Neural cell (in vitro differentiated cells): Measurements from ENCODE around the gene PPAN. TPM values are rescaled to one million over a fixed set of nuclear protein-coding genes. Genes with fewer than 3 reads are reported as not detected.

Source experiments
- H2AFZ ChIP-seq: fragments of 200-600, 300-800 bp; sonication (generic), shearing (Covaris generic); 2 replicates; pipeline ENCODE4 v1.6.0; 2014; ENCODE audit warnings: low read depth, mild to moderate bottlenecking, antibody characterized with exemption, low read length, moderate library complexity
- H3F3A ChIP-seq: fragments of 200-600 bp; shearing (Covaris generic); 2 replicates; pipeline ENCODE4 v1.6.1; 2016; ENCODE audit warnings: mild to moderate bottlenecking, moderate library complexity, mixed read lengths, antibody characterized with exemption, low read length; ENCODE audit not compliant: insufficient read depth, poor library complexity, severe bottlenecking
- H3K27ac ChIP-seq: fragments of 200-600, 300-800 bp; sonication (generic), shearing (Covaris generic); 2 replicates; pipeline ENCODE4 v1.5.1; 2014; ENCODE audit warnings: mild to moderate bottlenecking, low read length, moderate library complexity
- H3K27me3 ChIP-seq: fragments of 300-800, 200-600 bp; sonication (generic), shearing (Covaris generic); 2 replicates; pipeline ENCODE4 v1.6.0; 2014; ENCODE audit warnings: mild to moderate bottlenecking, low read depth, low read length, moderate library complexity; ENCODE audit not compliant: insufficient read depth
- H3K36me3 ChIP-seq: fragments of 300-800, 200-600 bp; sonication (generic), shearing (Covaris generic); 2 replicates; pipeline ENCODE4 v1.5.1; 2014; ENCODE audit warnings: mild to moderate bottlenecking, antibody characterized with exemption, low read length, moderate library complexity; ENCODE audit not compliant: insufficient read depth
- H3K4me2 ChIP-seq: fragments of 300-800, 200-600 bp; sonication (generic), shearing (Covaris generic); 2 replicates; pipeline ENCODE4 v1.6.0; 2014; ENCODE audit warnings: mild to moderate bottlenecking, low read length
- H3K4me3 ChIP-seq: fragments of 300-800, 200-600 bp; sonication (generic), shearing (Covaris generic); 2 replicates; pipeline ENCODE4 v1.5.1; 2014; ENCODE audit warnings: mild to moderate bottlenecking, low read length, moderate library complexity
- H3K79me2 ChIP-seq: fragments of 200-600 bp; shearing (Covaris generic); replicated peaks from 2 replicates; pipeline ENCODE4 v1.6.0; 2014; ENCODE audit warnings: mild to moderate bottlenecking, low read length, moderate library complexity; ENCODE audit not compliant: insufficient read depth
- H3K9ac ChIP-seq: fragments of 300-800, 200-600 bp; sonication (generic), shearing (Covaris generic); 2 replicates; pipeline ENCODE4 v1.6.1; 2016; ENCODE audit warnings: mild to moderate bottlenecking, low read length, mixed read lengths
- H3K9me2 ChIP-seq: fragments of 200-600 bp; shearing (Covaris generic); 2 replicates; pipeline ENCODE4 v1.6.1; 2016; ENCODE audit warnings: mild to moderate bottlenecking, low read length, mixed read lengths; ENCODE audit not compliant: insufficient read depth
- H3K9me3 ChIP-seq: fragments of 200-600, 300-800 bp; sonication (generic), shearing (Covaris generic); 2 replicates; pipeline ENCODE4 v1.6.1; 2016; ENCODE audit warnings: mild to moderate bottlenecking, mixed run types, low read length, moderate library complexity, mixed read lengths
- H4K20me1 ChIP-seq: fragments of 200-600 bp; shearing (Covaris generic); 2 replicates; pipeline ENCODE4 v1.6.1; 2016; ENCODE audit warnings: mild to moderate bottlenecking, mixed run types; ENCODE audit not compliant: insufficient read depth
- CTCF ChIP-seq: fragments of 450-650 bp; IDR thresholded peaks from 2 replicates; pipeline ENCODE4 v1.5.1; 2014; ENCODE audit warnings: antibody characterized with exemption, mild to moderate bottlenecking, moderate library complexity; ENCODE audit not compliant: poor library complexity, severe bottlenecking
- EP300 ChIP-seq: fragments of 450-650 bp; conservative IDR thresholded peaks from 2 replicates; pipeline ENCODE4 v1.6.1; 2014; ENCODE audit warnings: antibody characterized with exemption, mild to moderate bottlenecking, moderate library complexity; ENCODE audit not compliant: poor library complexity, severe bottlenecking
- EZH2 ChIP-seq: fragments of 200-600, 300-800 bp; shearing (Covaris generic), sonication (generic); IDR thresholded peaks from 2 replicates; pipeline ENCODE4 v1.6.1; 2014; ENCODE audit warnings: antibody characterized with exemption, low read length, borderline replicate concordance, mild to moderate bottlenecking; ENCODE audit not compliant: insufficient read depth, poor library complexity, severe bottlenecking
- MXI1 ChIP-seq: fragments of 450-650 bp; conservative IDR thresholded peaks from 2 replicates; pipeline ENCODE4 v1.6.1; 2014; ENCODE audit warnings: antibody characterized with exemption, mild to moderate bottlenecking; ENCODE audit not compliant: poor library complexity, severe bottlenecking
- POLR2AphosphoS5 ChIP-seq: IDR thresholded peaks from 2 replicates; pipeline ENCODE4 v1.6.1; 2012
- RAD21 ChIP-seq: fragments of 450-650 bp; conservative IDR thresholded peaks from 2 replicates; pipeline ENCODE4 v1.6.1; 2014; ENCODE audit warnings: antibody characterized with exemption, mild to moderate bottlenecking, moderate library complexity
- REST ChIP-seq: IDR thresholded peaks from 2 replicates; pipeline ENCODE4 v1.6.1; 2012; ENCODE audit warnings: borderline replicate concordance
- SMC3 ChIP-seq: fragments of 450-650 bp; conservative IDR thresholded peaks from 2 replicates; pipeline ENCODE4 v1.6.1; 2014; ENCODE audit warnings: antibody characterized with exemption, mild to moderate bottlenecking, moderate library complexity; ENCODE audit not compliant: poor library complexity
- TAF1 ChIP-seq: IDR thresholded peaks from 2 replicates; pipeline ENCODE4 v1.6.1; 2012; ENCODE audit warnings: low read depth
- polyA plus RNA-seq: library from polyadenylated mRNA; depleted of rRNA; stranded (reverse); fragments of >200 nt; gene quantifications from 2 replicates; pipeline ENCODE4 v1.2.3, GENCODE V29; 2014

Gene PPAN
- polyA plus RNA-seq, 1 donor from 2014 or later = 13.9 TPM

GRCh38 chr19:10155839-10156238 lies 49.7 kb downstream of the PPAN start:
- no peak overlapping the region for H2AFZ ChIP-seq
- no peak for TF ChIP-seq SMC3
- no peak for TF ChIP-seq TAF1
- TF ChIP-seq REST = no peak
- no peak for TF ChIP-seq CTCF
- no peak for TF ChIP-seq POLR2AphosphoS5
- TF ChIP-seq EZH2 = no peak
- TF ChIP-seq EP300 = no peak
- TF ChIP-seq MXI1 = no peak
- TF ChIP-seq RAD21 = no peak
- H3K79me2 ChIP-seq = no peaks in the 10 kb centered on the region
- no peaks in the 10 kb centered on the region for H3K36me3 ChIP-seq
- H4K20me1 ChIP-seq = no peaks in the 10 kb centered on the region
- no peaks in the 10 kb centered on the region for H3K9me3 ChIP-seq
- no peaks in the 10 kb centered on the region for H3F3A ChIP-seq
- H3K9me2 ChIP-seq = no peaks in the 10 kb centered on the region
- no peak overlapping the region for H3K9ac ChIP-seq
- no peak overlapping the region for H3K27ac ChIP-seq
- H3K4me3 ChIP-seq = no peak overlapping the region
- no peak overlapping the region for H3K4me2 ChIP-seq
- H3K27me3 ChIP-seq = no peaks in the 10 kb centered on the region

GRCh38 chr19:10158071-10158470 lies 51.9 kb downstream of the PPAN start:
- no peaks in the 10 kb centered on the region for H3K79me2 ChIP-seq
- no peaks in the 10 kb centered on the region for H3K9me2 ChIP-seq
- no peaks in the 10 kb centered on the region for H4K20me1 ChIP-seq
- H3K36me3 ChIP-seq = no peaks in the 10 kb centered on the region
- H3K4me2 ChIP-seq = no peak overlapping the region
- no peak overlapping the region for H2AFZ ChIP-seq
- H3K27me3 ChIP-seq = no peaks in the 10 kb centered on the region
- H3K9me3 ChIP-seq = no peaks in the 10 kb centered on the region
- no peak overlapping the region for H3K27ac ChIP-seq
- no peak overlapping the region for H3K9ac ChIP-seq
- H3K4me3 ChIP-seq = no peak overlapping the region
- H3F3A ChIP-seq = no peaks in the 10 kb centered on the region
- no peak for TF ChIP-seq SMC3
- TF ChIP-seq EZH2 = no peak
- no peak for TF ChIP-seq RAD21
- TF ChIP-seq CTCF = no peak
- TF ChIP-seq TAF1 = no peak
- TF ChIP-seq POLR2AphosphoS5 = no peak
- TF ChIP-seq MXI1 = no peak
- TF ChIP-seq EP300 = no peak
- no peak for TF ChIP-seq REST
